ENCODE results near the gene IL36A. TPM values are rescaled to one million over a fixed set of nuclear protein-coding genes. Genes with fewer than 3 reads are reported as not detected.

IL36A gene
- polyA plus RNA-seq, 2 of the 4 experiments (the other 2 are of a cell fraction): not detected

- ChIA-PET POLR2A (no interaction called here), CTCF (interaction anchor here (1.1 kb wide), 1 partner anchor 285 kb away, joined by 3 read pairs; no protein-coding TSS in a partner anchor)
- ATAC-seq (no peak), DNase-seq (ENCODE audit: low read depth in 1 of 2, low spot score in 1 of 2) (no peak), FAIRE-seq (no peak)
- Histone ChIP-seq H3K9me3 (no peaks in the 10 kb centered on the region), H3K4me3 (no peak overlapping the region), H3K4me2 (no peak overlapping the region), H3K4me1 (no peaks in the 10 kb centered on the region), H3K27ac (no peak overlapping the region)
- WGBS (ENCODE audit: missing lambda C conversion rate): 15% methylated on average over 3 of the region's 3 CpGs
- TF ChIP-seq RFX5 (IDR thresholded peaks at IDR 0.05): no peak
- TF ChIP-seq, protein P1, sequence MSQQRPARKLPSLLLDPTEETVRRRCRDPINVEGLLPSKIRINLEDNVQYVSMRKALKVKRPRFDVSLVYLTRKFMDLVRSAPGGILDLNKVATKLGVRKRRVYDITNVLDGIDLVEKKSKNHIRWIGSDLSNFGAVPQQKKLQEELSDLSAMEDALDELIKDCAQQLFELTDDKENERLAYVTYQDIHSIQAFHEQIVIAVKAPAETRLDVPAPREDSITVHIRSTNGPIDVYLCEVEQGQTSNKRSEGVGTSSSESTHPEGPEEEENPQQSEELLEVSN (IDR thresholded peaks at IDR 0.05; ENCODE audit: borderline replicate concordance, low read depth): no peak
- no peak for TF ChIP-seq RCOR1 (IDR thresholded peaks at IDR 0.05; ENCODE audit: low read depth, low read length)
- no peak for TF ChIP-seq POLR2AphosphoS2 (conservative IDR thresholded peaks at IDR 0.05; ENCODE audit: low read length)
- TF ChIP-seq JUNB (IDR thresholded peaks at IDR 0.05): no peak
- TF ChIP-seq, protein P2, sequence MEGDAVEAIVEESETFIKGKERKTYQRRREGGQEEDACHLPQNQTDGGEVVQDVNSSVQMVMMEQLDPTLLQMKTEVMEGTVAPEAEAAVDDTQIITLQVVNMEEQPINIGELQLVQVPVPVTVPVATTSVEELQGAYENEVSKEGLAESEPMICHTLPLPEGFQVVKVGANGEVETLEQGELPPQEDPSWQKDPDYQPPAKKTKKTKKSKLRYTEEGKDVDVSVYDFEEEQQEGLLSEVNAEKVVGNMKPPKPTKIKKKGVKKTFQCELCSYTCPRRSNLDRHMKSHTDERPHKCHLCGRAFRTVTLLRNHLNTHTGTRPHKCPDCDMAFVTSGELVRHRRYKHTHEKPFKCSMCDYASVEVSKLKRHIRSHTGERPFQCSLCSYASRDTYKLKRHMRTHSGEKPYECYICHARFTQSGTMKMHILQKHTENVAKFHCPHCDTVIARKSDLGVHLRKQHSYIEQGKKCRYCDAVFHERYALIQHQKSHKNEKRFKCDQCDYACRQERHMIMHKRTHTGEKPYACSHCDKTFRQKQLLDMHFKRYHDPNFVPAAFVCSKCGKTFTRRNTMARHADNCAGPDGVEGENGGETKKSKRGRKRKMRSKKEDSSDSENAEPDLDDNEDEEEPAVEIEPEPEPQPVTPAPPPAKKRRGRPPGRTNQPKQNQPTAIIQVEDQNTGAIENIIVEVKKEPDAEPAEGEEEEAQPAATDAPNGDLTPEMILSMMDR (IDR thresholded peaks at IDR 0.05): no peak
- TF ChIP-seq MAFK (IDR thresholded peaks at IDR 0.05; ENCODE audit: partially characterized antibody): no peak
- no peak for TF ChIP-seq JUN (IDR thresholded peaks at IDR 0.05)
- TF ChIP-seq CHD2 (IDR thresholded peaks at IDR 0.05; ENCODE audit: low read length, partially characterized antibody): no peak
- TF ChIP-seq, protein P3, sequence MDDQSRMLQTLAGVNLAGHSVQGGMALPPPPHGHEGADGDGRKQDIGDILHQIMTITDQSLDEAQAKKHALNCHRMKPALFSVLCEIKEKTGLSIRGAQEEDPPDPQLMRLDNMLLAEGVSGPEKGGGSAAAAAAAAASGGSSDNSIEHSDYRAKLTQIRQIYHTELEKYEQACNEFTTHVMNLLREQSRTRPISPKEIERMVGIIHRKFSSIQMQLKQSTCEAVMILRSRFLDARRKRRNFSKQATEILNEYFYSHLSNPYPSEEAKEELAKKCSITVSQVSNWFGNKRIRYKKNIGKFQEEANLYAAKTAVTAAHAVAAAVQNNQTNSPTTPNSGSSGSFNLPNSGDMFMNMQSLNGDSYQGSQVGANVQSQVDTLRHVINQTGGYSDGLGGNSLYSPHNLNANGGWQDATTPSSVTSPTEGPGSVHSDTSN (IDR thresholded peaks at IDR 0.05): no peak
- no peak for TF ChIP-seq RARB (CRISPR knock-in tag; IDR thresholded peaks at IDR 0.05)
- no peak for TF ChIP-seq CBX8 (IDR thresholded peaks at IDR 0.05)
- TF ChIP-seq HOXA7 (CRISPR knock-in tag; IDR thresholded peaks at IDR 0.05): no peak
- TF ChIP-seq HOXB5 (CRISPR knock-in tag; IDR thresholded peaks at IDR 0.05): no peak
- no peak for TF ChIP-seq GATA3 (IDR thresholded peaks at IDR 0.05; ENCODE audit: borderline replicate concordance)
Observed at GRCh38 chr2:113034016-113034415, 28.8 kb downstream of the IL36A start.

GRCh38 chr2:113036763-113037162 lies 31.5 kb downstream of the IL36A start:
- no peak for ATAC-seq
- 59% methylated on average over 9 of the region's 9 CpGs for WGBS (ENCODE audit: missing lambda C conversion rate)

GRCh38 chr2:113038291-113038690 lies 33.0 kb downstream of the IL36A start:
- ATAC-seq (no peak), FAIRE-seq (no peak), DNase-seq (ENCODE audit: low read depth in 1 of 2, low spot score in 1 of 2) (no peak)
- Histone ChIP-seq H3K4me1 (no peaks in the 10 kb centered on the region), H3K27ac (no peak overlapping the region), H3K4me3 (no peak overlapping the region), H3K9me3 (no peaks in the 10 kb centered on the region), H3K4me2 (no peak overlapping the region)
- POLR2A ChIA-PET: no interaction called here
- no peak for TF ChIP-seq CHD4 (IDR thresholded peaks at IDR 0.05; ENCODE audit: borderline replicate concordance)
- CTCF ChIA-PET: no interaction called here
- 69% methylated on average over 3 of the region's 3 CpGs for WGBS (ENCODE audit: missing lambda C conversion rate)

More at GRCh38 chr2:113036763-113037162, 31.5 kb downstream of the IL36A start:
- H3K4me3 ChIP-seq: no peak overlapping the region
- no peak overlapping the region for H3K4me2 ChIP-seq
- ChIA-PET CTCF (interaction anchor here (0.7 to 1.4 kb wide), 2 partner anchors 23 to 100 kb away, joined by 3 to 6 read pairs; no protein-coding TSS in a partner anchor), POLR2A (no interaction called here)
- no peak overlapping the region for H3K27ac ChIP-seq
- TF ChIP-seq FOXS1 (CRISPR knock-in tag; IDR thresholded peaks at IDR 0.05): no peak
- no peak for TF ChIP-seq EP300 (IDR thresholded peaks at IDR 0.05)
- TF ChIP-seq HOXB5 (CRISPR knock-in tag; IDR thresholded peaks at IDR 0.05): no peak
- no peak for TF ChIP-seq MYC (IDR thresholded peaks at IDR 0.05; ENCODE audit: borderline replicate concordance, low read length)
- TF ChIP-seq FOSB (CRISPR knock-in tag; IDR thresholded peaks at IDR 0.05): no peak
- TF ChIP-seq, protein P2 (IDR thresholded peaks at IDR 0.05): no peak
- TF ChIP-seq CBX2 (IDR thresholded peaks at IDR 0.05; ENCODE audit: borderline replicate concordance, low read depth): no peak
- DNase-seq (ENCODE audit: low read depth in 1 of 2, low spot score in 1 of 2): no peak
- no peaks in the 10 kb centered on the region for H3K4me1 ChIP-seq
- no peak for FAIRE-seq
- H3K9me3 ChIP-seq: no peaks in the 10 kb centered on the region
